CD14-positive monocyte (primary cell): ENCODE data around the gene SCGB1C1. TPM values are rescaled to one million over a fixed set of nuclear protein-coding genes. Genes with fewer than 3 reads are reported as not detected.

ENCODE experiments used
- DNase-seq, 3 donors: peaks; one replicate each; pipeline ENCODE4 v3.0.0-alpha.2; 2011 to 2022
- H2AFZ ChIP-seq: 2 replicates; pipeline ENCODE4 v1.6.0; 2012; ENCODE audit warnings: mild to moderate bottlenecking, low read depth, low read length, inconsistent platforms; ENCODE audit not compliant: insufficient read depth, poor library complexity, severe bottlenecking
- H3K27ac ChIP-seq, 2 donors: 1 replicate in 1 of 2; 2 replicates in 1 of 2; pipeline ENCODE4 v1.5.1; 2012 to 2013; ENCODE audit warnings: low read length in 2 of 2, control low read depth in 1 of 2, inconsistent platforms in 1 of 2, low read depth in 1 of 2, mild to moderate bottlenecking in 1 of 2
- H3K27me3 ChIP-seq, 2 donors: one replicate each; pipeline versions ENCODE4 v1.6.0 to v1.6.1; 2011 to 2013; ENCODE audit warnings: low read length in 2 of 2; ENCODE audit not compliant: control insufficient read depth in 2 of 2, insufficient read depth in 2 of 2
- H3K36me3 ChIP-seq, 2 donors: replicated peaks in 1 of 2; 1 replicate in 1 of 2; 2 replicates in 1 of 2; pipeline versions ENCODE4 v1.5.1 to v1.6.1; 2012 to 2013; ENCODE audit warnings: low read length in 2 of 2, control low read depth in 1 of 2, inconsistent platforms in 1 of 2, mild to moderate bottlenecking in 1 of 2; ENCODE audit not compliant: insufficient read depth in 2 of 2, control insufficient read depth in 1 of 2
- H3K4me1 ChIP-seq, 2 donors: 1 replicate in 1 of 2; 2 replicates in 1 of 2; pipeline versions ENCODE4 v1.5.1 to v1.6.1; 2012 to 2013; ENCODE audit warnings: low read length in 2 of 2, control low read depth in 1 of 2, inconsistent platforms in 1 of 2, mild to moderate bottlenecking in 1 of 2, moderate library complexity in 1 of 2; ENCODE audit not compliant: insufficient read depth in 2 of 2, control insufficient read depth in 1 of 2
- H3K4me2 ChIP-seq: replicated peaks from 2 replicates; pipeline ENCODE3; 2012; ENCODE audit warnings: low read length, moderate library complexity, mild to moderate bottlenecking; ENCODE audit not compliant: poor library complexity, severe bottlenecking; ENCODE audit errors: extremely low read depth
- H3K4me3 ChIP-seq, 3 experiments: fragments of 200-600 bp in 1 of 3; sonication (generic) in 1 of 3; replicated peaks in 1 of 3; 1 replicate in 2 of 3; 2 replicates in 1 of 3; pipeline ENCODE4 v1.5.1; 2011 to 2013; ENCODE audit warnings: low read length in 3 of 3, mild to moderate bottlenecking in 3 of 3, control low read depth in 2 of 3, low read depth in 2 of 3, inconsistent platforms in 1 of 3, moderate library complexity in 1 of 3
- H3K79me2 ChIP-seq: 2 replicates; pipeline ENCODE4 v1.6.0; 2012; ENCODE audit warnings: mild to moderate bottlenecking, control low read depth, inconsistent platforms, low read length, moderate library complexity; ENCODE audit not compliant: insufficient read depth
- H3K9ac ChIP-seq: 2 replicates; pipeline ENCODE4 v1.6.0; 2017; ENCODE audit warnings: low read length, mild to moderate bottlenecking; ENCODE audit not compliant: insufficient read depth, poor library complexity, severe bottlenecking
- H3K9me3 ChIP-seq, 2 donors: replicated peaks in 1 of 2; 1 replicate in 1 of 2; 2 replicates in 1 of 2; pipeline versions ENCODE4 v1.5.1 to v1.6.1; 2012 to 2013; ENCODE audit warnings: low read length in 2 of 2, control low read depth in 1 of 2; ENCODE audit not compliant: control insufficient read depth in 1 of 2, insufficient read depth in 1 of 2
- H4K20me1 ChIP-seq: 2 replicates; pipeline ENCODE4 v1.6.0; 2012; ENCODE audit warnings: mild to moderate bottlenecking, low read length, control low read depth, moderate library complexity; ENCODE audit not compliant: insufficient read depth
- H3K27ac Mint-ChIP-seq, 7 donors: one replicate each; pipeline ENCODE4 v1.8.0; 2020; ENCODE audit warnings: mild to moderate bottlenecking in 7 of 7, mixed read lengths in 7 of 7, moderate library complexity in 6 of 7, inconsistent platforms in 2 of 7
- H3K27me3 Mint-ChIP-seq, 3 donors: one replicate each; pipeline ENCODE4 v1.8.0; 2021 to 2022; ENCODE audit warnings: low read depth in 3 of 3, mild to moderate bottlenecking in 3 of 3, mixed read lengths in 3 of 3, moderate library complexity in 3 of 3, inconsistent platforms in 1 of 3
- H3K36me3 Mint-ChIP-seq, 2 donors: one replicate each; pipeline ENCODE4 v1.8.0; 2020; ENCODE audit warnings: mixed read lengths in 2 of 2, inconsistent platforms in 1 of 2, mild to moderate bottlenecking in 1 of 2
- H3K4me1 Mint-ChIP-seq: one replicate; pipeline ENCODE4 v1.8.0; 2020; ENCODE audit warnings: mild to moderate bottlenecking, mixed read lengths
- H3K4me3 Mint-ChIP-seq, 2 donors: one replicate each; pipeline ENCODE4 v1.8.0; 2020; ENCODE audit warnings: mild to moderate bottlenecking in 2 of 2, mixed read lengths in 2 of 2, moderate library complexity in 1 of 2
- H3K9me3 Mint-ChIP-seq, 7 donors: one replicate each; pipeline ENCODE4 v1.8.0; 2020 to 2022; ENCODE audit warnings: mixed read lengths in 7 of 7, mild to moderate bottlenecking in 6 of 7, moderate library complexity in 6 of 7, inconsistent platforms in 2 of 7
- WGBS: methylation state at CpG from one replicate; pipeline ENCODE4 v1.1.5; 2013; ENCODE audit warnings: missing lambda C conversion rate; ENCODE audit not compliant: insufficient coverage; 5-methylcytosine and 5-hydroxymethylcytosine counted together
- intact Hi-C, 2 donors: fragments of 100-400 bp; cut with micrococcal nuclease; formaldehyde crosslinking; loops; one replicate each; pipeline versions ENCODE4 v1.15.0 to v1.15.1; 2023
- polyA plus RNA-seq, 3 donors: library from polyadenylated mRNA; depleted of rRNA in 1 of 3; unstranded in 2 of 3; stranded (reverse) in 1 of 3; fragments of 300-500 nt in 2 of 3; fragments of >200 nt in 1 of 3; fragmentation: Illumina TruSeq in 2 of 3; gene quantifications; 1 replicate in 2 of 3; 2 replicates in 1 of 3; pipeline ENCODE4 v1.2.3, GENCODE V29; 2012 to 2021
- TF ChIP-seq, protein P1 (sequence below): fragments of 200-600 bp; IDR thresholded peaks from one replicate; pipeline ENCODE4 v1.8.0; 2022; ENCODE audit warnings: antibody characterized with exemption, mild to moderate bottlenecking

The SCGB1C1 gene
- polyA plus RNA-seq, 3 donors: not detected

DNA sequence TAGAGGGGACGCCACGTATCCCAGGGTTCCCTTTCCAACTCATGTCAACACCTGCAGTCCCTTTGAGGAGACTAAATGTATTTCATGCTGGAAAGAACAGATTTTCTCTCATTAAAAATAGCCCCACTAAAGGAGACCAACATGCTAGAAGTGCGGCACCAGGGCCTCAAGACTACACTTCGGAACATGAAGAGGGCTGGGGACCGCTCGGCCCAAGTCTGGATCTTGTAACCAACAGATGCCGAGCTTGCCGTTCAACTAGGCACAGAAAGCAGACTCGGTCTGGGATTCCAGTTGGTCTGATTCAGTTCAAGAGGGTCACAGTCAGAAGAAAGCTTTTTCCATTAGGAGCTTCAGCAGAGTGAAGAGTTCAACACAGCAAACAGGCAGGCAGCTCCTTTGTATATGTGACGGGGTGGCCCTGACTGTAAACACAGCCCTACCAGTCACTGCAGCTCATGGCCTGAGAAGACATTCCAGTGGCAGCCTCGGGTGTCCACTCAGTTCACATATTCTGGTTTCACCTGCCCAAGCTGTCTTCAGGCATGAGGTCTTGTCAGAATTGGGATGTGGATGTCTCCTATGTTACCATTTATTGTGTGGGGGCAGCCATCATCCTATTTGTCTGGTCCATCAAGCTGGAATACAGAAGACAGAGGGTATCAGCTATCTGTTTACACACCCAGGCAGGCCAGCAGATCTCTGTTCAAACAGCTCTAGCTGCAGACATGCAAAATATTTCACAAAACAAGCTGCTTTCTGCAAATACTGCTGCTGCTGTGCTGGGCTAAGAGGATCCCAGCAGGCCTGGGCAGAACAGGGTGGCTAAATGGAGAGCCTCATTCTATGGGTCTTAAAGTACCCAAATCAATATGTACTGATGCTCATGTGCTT, 23.4 kb downstream of the SCGB1C1 start:
- intact Hi-C loops: no loop called here
- Histone ChIP-seq H3K4me3 (no peak overlapping the region), H3K9me3 (no peaks in the 10 kb centered on the region), H3K79me2 (no peaks in the 10 kb centered on the region), H3K36me3 (peaks cover 46 to 51% of the 10 kb centered on the region in 2 donors), H3K4me2 (no peak overlapping the region), H3K27me3 (no peaks in the 10 kb centered on the region), H3K4me1 (no peaks in the 10 kb centered on the region), H3K27ac (no peak overlapping the region), H4K20me1 (peaks cover 30% of the 10 kb centered on the region), H3K9ac (no peak overlapping the region), H2AFZ (no peak overlapping the region)
- no peak for DNase-seq
- no peak overlapping the region for H3K4me3 Mint-ChIP-seq
- WGBS: 89% methylated on average over 9 of the region's 11 CpGs
- H3K36me3 Mint-ChIP-seq: peaks cover 46 to 54% of the 10 kb centered on the region in 2 donors
- TF ChIP-seq, protein P1, sequence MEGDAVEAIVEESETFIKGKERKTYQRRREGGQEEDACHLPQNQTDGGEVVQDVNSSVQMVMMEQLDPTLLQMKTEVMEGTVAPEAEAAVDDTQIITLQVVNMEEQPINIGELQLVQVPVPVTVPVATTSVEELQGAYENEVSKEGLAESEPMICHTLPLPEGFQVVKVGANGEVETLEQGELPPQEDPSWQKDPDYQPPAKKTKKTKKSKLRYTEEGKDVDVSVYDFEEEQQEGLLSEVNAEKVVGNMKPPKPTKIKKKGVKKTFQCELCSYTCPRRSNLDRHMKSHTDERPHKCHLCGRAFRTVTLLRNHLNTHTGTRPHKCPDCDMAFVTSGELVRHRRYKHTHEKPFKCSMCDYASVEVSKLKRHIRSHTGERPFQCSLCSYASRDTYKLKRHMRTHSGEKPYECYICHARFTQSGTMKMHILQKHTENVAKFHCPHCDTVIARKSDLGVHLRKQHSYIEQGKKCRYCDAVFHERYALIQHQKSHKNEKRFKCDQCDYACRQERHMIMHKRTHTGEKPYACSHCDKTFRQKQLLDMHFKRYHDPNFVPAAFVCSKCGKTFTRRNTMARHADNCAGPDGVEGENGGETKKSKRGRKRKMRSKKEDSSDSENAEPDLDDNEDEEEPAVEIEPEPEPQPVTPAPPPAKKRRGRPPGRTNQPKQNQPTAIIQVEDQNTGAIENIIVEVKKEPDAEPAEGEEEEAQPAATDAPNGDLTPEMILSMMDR: no peak
- no peaks in the 10 kb centered on the region for H3K9me3 Mint-ChIP-seq
- peaks cover 2% of the 10 kb centered on the region for H3K4me1 Mint-ChIP-seq
- H3K27ac Mint-ChIP-seq: peak overlapping the region in 3 of 7 donors; percentile 33 to 69 (median 41)
- peaks cover 0 to 2% (median 2%) of the 10 kb centered on the region in 3 donors for H3K27me3 Mint-ChIP-seq

DNA sequence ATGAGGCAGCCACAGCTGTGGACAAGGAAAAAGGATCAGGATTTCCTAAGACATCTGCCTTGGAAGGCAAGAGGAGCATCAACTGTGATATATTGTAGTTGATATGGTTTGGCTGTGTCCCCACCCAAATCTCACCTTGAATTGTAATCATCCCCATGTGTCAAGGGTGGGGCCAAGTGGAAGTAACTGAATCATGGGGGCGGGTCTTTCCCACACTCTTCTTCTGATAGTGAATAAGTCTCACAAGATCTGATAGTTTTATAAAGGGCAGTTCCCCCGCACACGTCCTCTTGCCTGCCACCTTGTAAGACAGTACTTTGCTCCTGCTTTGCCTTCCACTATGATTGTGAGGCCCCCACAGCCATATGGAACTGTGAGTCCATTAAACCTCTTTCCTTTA, 24.8 kb downstream of the SCGB1C1 start:
- Histone ChIP-seq H3K36me3 (peaks cover 33 to 37% of the 10 kb centered on the region in 2 donors), H3K79me2 (no peaks in the 10 kb centered on the region), H3K9me3 (no peaks in the 10 kb centered on the region), H3K4me3 (no peak overlapping the region), H3K27ac (no peak overlapping the region), H3K4me1 (no peaks in the 10 kb centered on the region), H2AFZ (no peak overlapping the region), H4K20me1 (peaks cover 19% of the 10 kb centered on the region), H3K27me3 (no peaks in the 10 kb centered on the region), H3K9ac (no peak overlapping the region), H3K4me2 (no peak overlapping the region)
- peaks cover 0 to 2% (median 0%) of the 10 kb centered on the region in 3 donors for H3K27me3 Mint-ChIP-seq
- 100% methylated on average over 1 of the region's 3 CpGs for WGBS
- peaks cover 1% of the 10 kb centered on the region for H3K4me1 Mint-ChIP-seq
- no peaks in the 10 kb centered on the region for H3K9me3 Mint-ChIP-seq
- H3K27ac Mint-ChIP-seq: no peak overlapping the region
- H3K36me3 Mint-ChIP-seq: peaks cover 42 to 48% of the 10 kb centered on the region in 2 donors
- DNase-seq: no peak
- intact Hi-C loops: no loop called here
- H3K4me3 Mint-ChIP-seq: no peak overlapping the region
- TF ChIP-seq, protein P1: no peak
